ENCODE measurements around the gene ZACN.
"Not testable (repeated sequence)": the region's sequence is repeated elsewhere in the genome, so short reads cannot be mapped to it uniquely, and the experiment has no call there.

Gene ZACN

GRCh38 chr17:76074390-76075363, 4.3 kb upstream of the ZACN start, which contains the start of gene GALR2:
GALR2 (plus strand) TSS chr17:76074781; CDS start chr17:76074884, 103 bp downstream.
- Mint-ChIP-seq H3K27me3 (peaks cover 11% of the 10 kb centered on the region), H3K36me3 (peaks cover 2% of the 10 kb centered on the region), H3K27ac (peak within 1 kb of the TSS; percentile 41), H3K4me1 (ENCODE audit: low read depth) (peaks cover 64% of the 10 kb centered on the region), H3K9me3 (ENCODE audit: low read depth) (no peaks in the 10 kb centered on the region), H3K4me3 (peak within 1 kb of the TSS; percentile 85)

- peak overlapping the region; percentile 41 for H3K27ac Mint-ChIP-seq
Observed at GRCh38 chr17:76075364-76076145, 3.4 kb upstream of the ZACN start.

GRCh38 chr17:76076146-76076764, 2.7 kb upstream of the ZACN start:
- Mint-ChIP-seq H3K4me3 (peak overlapping the region; percentile 76), H3K4me1 (ENCODE audit: low read depth) (peaks cover 51% of the 10 kb centered on the region), H3K27me3 (peaks cover 11% of the 10 kb centered on the region), H3K27ac (no peak overlapping the region), H3K36me3 (no peaks in the 10 kb centered on the region), H3K9me3 (ENCODE audit: low read depth) (no peaks in the 10 kb centered on the region)

More at GRCh38 chr17:76075364-76076145, 3.4 kb upstream of the ZACN start:
- Mint-ChIP-seq H3K36me3 (no peaks in the 10 kb centered on the region), H3K27me3 (peaks cover 11% of the 10 kb centered on the region), H3K4me1 (ENCODE audit: low read depth) (peaks cover 56% of the 10 kb centered on the region), H3K4me3 (peak overlapping the region; percentile 85), H3K9me3 (ENCODE audit: low read depth) (no peaks in the 10 kb centered on the region)

GRCh38 chr17:76076765-76077583, 2.0 kb upstream of the ZACN start:
- Mint-ChIP-seq H3K4me1 (ENCODE audit: low read depth) (peaks cover 44% of the 10 kb centered on the region), H3K27ac (peak overlapping the region; percentile 34), H3K27me3 (peaks cover 11% of the 10 kb centered on the region), H3K9me3 (ENCODE audit: low read depth) (no peaks in the 10 kb centered on the region), H3K36me3 (no peaks in the 10 kb centered on the region), H3K4me3 (peak overlapping the region; percentile 76)

- peaks cover 11% of the 10 kb centered on the region for H3K27me3 Mint-ChIP-seq
- no peak overlapping the region for H3K27ac Mint-ChIP-seq
- H3K4me3 Mint-ChIP-seq, result peak overlapping the region; percentile 76
- no peaks in the 10 kb centered on the region for H3K36me3 Mint-ChIP-seq
- H3K9me3 Mint-ChIP-seq (ENCODE audit: low read depth), result no peaks in the 10 kb centered on the region
- H3K4me1 Mint-ChIP-seq (ENCODE audit: low read depth), result peaks cover 44% of the 10 kb centered on the region
Observed at GRCh38 chr17:76077584-76078110, 1.3 kb upstream of the ZACN start.

- not testable (repeated sequence) for H3K9me3 Mint-ChIP-seq (ENCODE audit: low read depth); H3K27ac Mint-ChIP-seq; H3K36me3 Mint-ChIP-seq
- H3K27me3 Mint-ChIP-seq, result peaks cover 11% of the 10 kb centered on the region
- H3K4me3 Mint-ChIP-seq, result peak overlapping the region; percentile 46
- H3K4me1 Mint-ChIP-seq (ENCODE audit: low read depth), result peaks cover 42% of the 10 kb centered on the region
Observed at GRCh38 chr17:76078370-76078769, 612 bp upstream of the ZACN start.

GRCh38 chr17:76079535-76079955, 563 bp downstream of the ZACN start:
- Mint-ChIP-seq H3K9me3 (ENCODE audit: low read depth) (no peaks in the 10 kb centered on the region), H3K4me3 (no peak overlapping the region), H3K36me3 (no peaks in the 10 kb centered on the region), H3K27ac (no peak overlapping the region), H3K27me3 (peaks cover 10% of the 10 kb centered on the region), H3K4me1 (ENCODE audit: low read depth) (peaks cover 40% of the 10 kb centered on the region)

GRCh38 chr17:76079956-76080767, 1.2 kb downstream of the ZACN start:
- no peak overlapping the region for H3K27ac Mint-ChIP-seq
- H3K4me1 Mint-ChIP-seq (ENCODE audit: low read depth), result peaks cover 36% of the 10 kb centered on the region
- H3K36me3 Mint-ChIP-seq, result no peaks in the 10 kb centered on the region
- peaks cover 6% of the 10 kb centered on the region for H3K27me3 Mint-ChIP-seq
- no peaks in the 10 kb centered on the region for H3K9me3 Mint-ChIP-seq (ENCODE audit: low read depth)
- H3K4me3 Mint-ChIP-seq, result no peak overlapping the region

- no peaks in the 10 kb centered on the region for H3K36me3 Mint-ChIP-seq
- no peaks in the 10 kb centered on the region for H3K9me3 Mint-ChIP-seq (ENCODE audit: low read depth)
- peaks cover 30% of the 10 kb centered on the region for H3K4me1 Mint-ChIP-seq (ENCODE audit: low read depth)
- H3K27ac Mint-ChIP-seq, result no peak overlapping the region
- H3K4me3 Mint-ChIP-seq, result no peak overlapping the region
- peaks cover 3% of the 10 kb centered on the region for H3K27me3 Mint-ChIP-seq
Observed at GRCh38 chr17:76080768-76081287, 1.8 kb downstream of the ZACN start.

GRCh38 chr17:76081295-76082210, 2.6 kb downstream of the ZACN start:
- no peaks in the 10 kb centered on the region for H3K9me3 Mint-ChIP-seq (ENCODE audit: low read depth)
- H3K27me3 Mint-ChIP-seq, result peaks cover 2% of the 10 kb centered on the region
- no peaks in the 10 kb centered on the region for H3K36me3 Mint-ChIP-seq
- no peak overlapping the region for H3K4me3 Mint-ChIP-seq
- peak overlapping the region; percentile 54 for H3K27ac Mint-ChIP-seq
- H3K4me1 Mint-ChIP-seq (ENCODE audit: low read depth), result peaks cover 24% of the 10 kb centered on the region

GRCh38 chr17:76082326-76083251, 3.6 kb downstream of the ZACN start:
- H3K36me3 Mint-ChIP-seq, result no peaks in the 10 kb centered on the region
- no peak overlapping the region for H3K4me3 Mint-ChIP-seq
- H3K9me3 Mint-ChIP-seq (ENCODE audit: low read depth), result no peaks in the 10 kb centered on the region
- peaks cover 15% of the 10 kb centered on the region for H3K4me1 Mint-ChIP-seq (ENCODE audit: low read depth)
- H3K27ac Mint-ChIP-seq, result no peak overlapping the region
- H3K27me3 Mint-ChIP-seq, result no peaks in the 10 kb centered on the region
